Germinal center (tissue), 1 donor: ENCODE data around the gene RGS9.
"Not testable (repeated sequence)": the region's sequence is repeated elsewhere in the genome, so short reads cannot be mapped to it uniquely, and the experiment has no call there.

Experiments used
- DNase-seq: peaks from one replicate; pipeline ENCODE4 v3.0.0; 2012; ENCODE audit warnings: mixed read lengths, low spot score

Gene RGS9

GRCh38 chr17:65156835-65157565 is 19.8 kb downstream of the RGS9 start:
- DNase-seq, result no peak

GRCh38 chr17:65158041-65158440 is 20.9 kb downstream of the RGS9 start:
- no peak for DNase-seq

- DNase-seq, result no peak
Observed at GRCh38 chr17:65158622-65159021, 21.5 kb downstream of the RGS9 start.

GRCh38 chr17:65160516-65160915 is 23.3 kb downstream of the RGS9 start:
- DNase-seq, result no peak

GRCh38 chr17:65163990-65164495 is 26.9 kb downstream of the RGS9 start:
- peak; percentile 47 for DNase-seq

GRCh38 chr17:65166787-65167186 is 29.6 kb downstream of the RGS9 start:
- no peak for DNase-seq

- DNase-seq, result no peak
Observed at GRCh38 chr17:65167566-65167965, 30.4 kb downstream of the RGS9 start.

- DNase-seq, result no peak
Observed at GRCh38 chr17:65169691-65170090, 32.5 kb downstream of the RGS9 start.

GRCh38 chr17:65170839-65171238 is 33.7 kb downstream of the RGS9 start:
- DNase-seq, result no peak

GRCh38 chr17:65171752-65172151 is 34.6 kb downstream of the RGS9 start:
- no peak for DNase-seq

- no peak for DNase-seq
Observed at GRCh38 chr17:65172496-65173136, 35.4 kb downstream of the RGS9 start.

- peak; percentile 22 for DNase-seq
Observed at GRCh38 chr17:65173284-65173793, 36.2 kb downstream of the RGS9 start.

GRCh38 chr17:65173976-65174683 is 37.0 kb downstream of the RGS9 start:
- DNase-seq, result no peak

- DNase-seq, result no peak
Observed at GRCh38 chr17:65174974-65175373, 37.8 kb downstream of the RGS9 start.

GRCh38 chr17:65175952-65176351 is 38.8 kb downstream of the RGS9 start:
- DNase-seq, result peak; percentile 38

- DNase-seq, result no peak
Observed at GRCh38 chr17:65176646-65177409, 39.7 kb downstream of the RGS9 start.

GRCh38 chr17:65177901-65178300 is 40.7 kb downstream of the RGS9 start:
- no peak for DNase-seq

- DNase-seq, result not testable (repeated sequence)
Observed at GRCh38 chr17:65180276-65180675, 43.1 kb downstream of the RGS9 start.

- DNase-seq, result not testable (repeated sequence)
Observed at GRCh38 chr17:65180752-65181236, 43.6 kb downstream of the RGS9 start.

- DNase-seq, result peak; percentile 49
Observed at GRCh38 chr17:65181237-65182061, 44.3 kb downstream of the RGS9 start.

- DNase-seq, result peak; percentile 30
Observed at GRCh38 chr17:65182233-65182632, 45.1 kb downstream of the RGS9 start.
